ENCODE measurements around the gene GAB2.
A peak's percentile ranks its signal among the peaks of the same experiment; 100 is the strongest.
"Not testable (repeated sequence)": the region's sequence is repeated elsewhere in the genome, so short reads cannot be mapped to it uniquely, and the experiment has no call there.

The GAB2 gene

GRCh38 chr11:78417175-78417887, at the start of gene GAB2:
TSS of gene GAB2 (minus strand) at chr11:78417820. CDS start at chr11:78417720, 100 bp downstream.
- peak; percentile 48 for DNase-seq

GRCh38 chr11:78467370-78467769, 49.8 kb upstream of the GAB2 start:
- DNase-seq, result no peak

- no peak for DNase-seq
Observed at GRCh38 chr11:78465169-78465942, 47.7 kb upstream of the GAB2 start.

GRCh38 chr11:78464787-78465168, 47.2 kb upstream of the GAB2 start:
- not testable (repeated sequence) for DNase-seq

- DNase-seq, result no peak
Observed at GRCh38 chr11:78460471-78460870, 42.9 kb upstream of the GAB2 start.

DNA sequence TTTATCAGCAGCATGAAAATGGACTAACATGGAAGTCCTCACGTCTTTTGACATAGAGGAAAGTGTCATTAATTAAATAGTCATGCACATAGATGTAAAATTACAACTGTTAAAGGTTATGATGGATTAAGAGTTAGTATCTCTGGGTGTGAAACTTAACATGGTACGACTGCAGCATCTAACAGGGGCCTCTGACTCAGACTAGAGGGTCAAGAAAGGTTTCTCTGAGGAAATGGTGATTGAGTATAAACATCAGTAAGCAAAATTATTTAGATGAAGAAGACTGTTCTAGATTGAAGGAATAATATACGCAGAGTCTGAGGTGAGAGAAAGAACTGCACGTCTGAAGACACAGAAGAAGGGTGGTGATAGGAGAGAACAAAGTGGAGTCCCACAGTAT, 42.1 kb upstream of the GAB2 start:
- no peak for DNase-seq

DNA sequence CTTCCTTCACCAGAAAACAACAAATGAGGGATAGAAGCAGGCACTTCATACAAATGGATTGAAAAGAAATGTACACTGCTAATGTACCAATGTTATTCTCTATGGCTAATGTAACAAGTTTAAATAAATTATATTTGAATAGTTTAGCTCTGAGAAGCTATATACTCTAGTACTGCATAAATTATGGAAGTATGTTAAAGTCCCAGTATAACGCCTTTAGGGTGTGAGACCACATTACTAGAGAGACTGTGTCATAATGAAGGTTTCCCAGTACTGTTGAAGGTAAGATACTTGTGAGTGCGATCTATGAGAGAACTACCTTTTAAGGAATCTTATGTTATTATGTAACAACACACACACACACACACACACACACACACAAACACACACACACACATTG, 39.8 kb upstream of the GAB2 start:
- no peak for DNase-seq

GRCh38 chr11:78453140-78453935, 35.7 kb upstream of the GAB2 start:
- no peak for DNase-seq

GRCh38 chr11:78451371-78452150, 33.9 kb upstream of the GAB2 start:
- DNase-seq, result no peak

DNA sequence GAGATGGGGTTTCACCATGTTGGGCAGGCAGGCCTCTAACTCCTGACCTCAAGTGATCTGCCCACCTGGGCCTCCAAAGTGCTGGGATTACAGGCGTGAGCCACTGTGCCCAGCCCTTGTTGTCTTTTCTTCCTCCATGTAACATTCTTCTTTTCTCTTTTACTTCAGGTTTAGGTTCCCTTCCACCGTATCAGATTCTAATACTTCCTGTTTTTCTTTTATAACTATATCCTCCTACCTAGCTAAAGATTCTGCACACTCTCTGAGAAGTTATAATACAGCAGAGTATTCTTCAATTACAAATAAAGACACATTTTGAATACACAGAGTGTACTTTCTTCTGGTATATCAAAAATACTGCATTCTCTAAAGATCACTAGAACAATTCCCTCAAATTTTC, 33.2 kb upstream of the GAB2 start:
- DNase-seq, result no peak

GRCh38 chr11:78449866-78450265, 32.2 kb upstream of the GAB2 start:
- DNase-seq, result no peak

DNA sequence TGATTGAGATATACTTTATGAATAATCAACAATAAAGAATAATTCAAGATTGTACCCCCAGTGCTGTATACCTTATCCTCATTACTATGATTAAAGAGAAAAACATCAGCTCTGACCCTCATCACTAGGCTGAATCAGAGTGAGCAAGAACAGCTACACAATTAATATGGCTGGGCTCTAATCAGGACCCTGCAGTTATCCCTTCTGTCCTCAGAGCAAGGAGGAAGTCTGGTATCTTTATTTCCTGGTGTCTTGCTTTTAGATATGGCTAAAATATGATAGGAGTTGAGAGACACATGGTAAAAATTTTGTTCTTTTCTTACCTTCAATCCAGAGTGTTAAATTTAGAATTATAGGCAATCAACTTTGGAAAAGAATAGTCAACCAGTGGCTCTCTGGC, 28.6 kb upstream of the GAB2 start:
- no peak for DNase-seq

DNA sequence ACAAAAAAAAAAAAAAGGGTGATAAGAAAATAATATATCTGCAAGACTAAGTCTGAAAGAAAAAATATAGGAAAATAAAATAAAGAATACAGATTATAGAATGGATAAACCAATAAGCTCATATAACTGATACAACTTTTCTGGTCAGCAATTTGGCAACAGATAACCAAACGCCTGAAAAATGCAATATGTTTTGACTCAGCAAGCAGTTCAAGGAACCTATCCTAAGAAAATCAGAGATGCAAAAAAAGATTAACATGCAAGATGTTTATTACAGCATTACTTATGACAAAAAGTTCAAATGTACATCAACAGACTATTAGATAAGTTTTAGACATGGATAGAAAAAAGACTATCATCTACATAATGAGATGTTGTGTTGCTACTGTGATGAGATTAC, 27.1 kb upstream of the GAB2 start:
- no peak for DNase-seq

- DNase-seq, result no peak
Observed at GRCh38 chr11:78441956-78442355, 24.3 kb upstream of the GAB2 start.

- no peak for DNase-seq
Observed at GRCh38 chr11:78438298-78438975, 20.8 kb upstream of the GAB2 start.

GRCh38 chr11:78432956-78433355, 15.3 kb upstream of the GAB2 start:
- DNase-seq, result no peak

DNA sequence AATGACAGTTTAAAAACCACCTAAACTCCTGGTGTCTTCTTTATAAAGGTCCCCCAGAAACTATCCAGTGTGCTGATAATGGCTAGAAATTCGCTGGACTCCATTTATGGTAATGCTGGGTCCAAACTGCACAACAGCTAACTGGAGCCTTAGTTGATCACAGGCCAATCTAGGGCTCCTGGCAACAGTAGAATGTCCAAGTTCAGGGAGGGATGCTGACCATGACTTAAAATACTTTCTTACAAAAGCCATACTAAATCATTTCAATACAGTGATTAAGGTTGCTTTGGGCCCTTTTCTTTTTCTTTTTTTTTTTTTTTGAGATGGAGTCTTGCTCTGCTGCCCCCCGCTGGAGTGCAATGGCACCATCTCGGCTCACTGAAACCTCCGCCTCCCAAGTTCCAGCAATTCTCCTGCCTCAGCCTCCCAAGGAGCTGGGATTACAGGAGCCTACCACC, 14.5 kb upstream of the GAB2 start:
- DNase-seq, result no peak

GRCh38 chr11:78429660-78430059, 12.0 kb upstream of the GAB2 start:
- no peak for DNase-seq

- DNase-seq, result no peak
Observed at GRCh38 chr11:78429209-78429608, 11.6 kb upstream of the GAB2 start.

- DNase-seq, result no peak
Observed at GRCh38 chr11:78428773-78429172, 11.2 kb upstream of the GAB2 start.

GRCh38 chr11:78428266-78428636, 10.6 kb upstream of the GAB2 start:
- DNase-seq, result no peak

DNA sequence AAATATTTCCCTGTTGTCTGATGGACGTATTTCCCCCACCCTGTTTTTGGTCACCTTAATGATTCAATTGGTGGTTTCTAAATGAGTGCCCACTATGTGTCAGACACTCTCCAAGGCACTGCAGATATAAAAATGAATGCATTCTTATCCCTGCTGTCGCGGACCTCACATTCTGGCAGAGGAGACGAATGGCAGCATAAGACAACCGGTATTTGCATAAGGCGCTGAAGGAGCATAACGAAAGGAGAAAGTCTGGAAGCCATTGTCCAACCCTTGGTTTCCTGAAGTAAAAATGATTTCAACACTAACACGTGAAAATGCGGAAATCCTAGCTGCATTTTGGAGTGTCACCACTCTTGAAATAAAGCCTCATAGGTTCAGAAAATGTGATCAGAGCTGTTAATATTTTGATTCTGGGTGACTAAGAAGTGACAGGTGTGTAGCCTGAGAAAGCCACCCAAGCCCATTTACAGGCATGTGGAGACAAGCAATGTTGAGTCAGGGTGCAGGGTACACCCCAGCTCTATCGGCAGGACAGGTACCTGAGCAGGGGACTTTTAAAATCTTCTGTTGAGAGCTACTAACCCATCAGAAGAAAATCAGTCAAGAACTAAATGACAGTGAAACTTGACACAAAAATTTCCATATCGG, 10.1 kb upstream of the GAB2 start:
- DNase-seq, result no peak
